COLO668 (cell line): ENCODE measurements around the gene TUBB4B.

Experiments
- DNase-seq: peaks from one replicate; lab custom pipeline; 2025; ENCODE audit not compliant: unreplicated experiment; lab: John Stamatoyannopoulos, UW

TUBB4B gene

GRCh38 chr9:137225699-137226331 is 15.3 kb upstream of the TUBB4B start:
- no peak for DNase-seq

GRCh38 chr9:137226338-137227053 is 14.6 kb upstream of the TUBB4B start:
- no peak for DNase-seq

- peak; percentile 79 for DNase-seq
Measured at GRCh38 chr9:137227054-137227852, 13.8 kb upstream of the TUBB4B start, which contains the start of gene RNF224. Gene RNF224 (plus strand): TSS chr9:137227502. CDS start chr9:137228336, 834 bp downstream.

- no peak for DNase-seq
Measured at GRCh38 chr9:137227853-137228505, 13.1 kb upstream of the TUBB4B start.

- no peak for DNase-seq
Measured at GRCh38 chr9:137228506-137228967, 12.6 kb upstream of the TUBB4B start.

GRCh38 chr9:137228968-137229896 is 11.9 kb upstream of the TUBB4B start:
- DNase-seq, result no peak

- no peak for DNase-seq
Measured at GRCh38 chr9:137229903-137230704, 11.0 kb upstream of the TUBB4B start.

GRCh38 chr9:137230705-137231371 is 10.2 kb upstream of the TUBB4B start, which contains the start of gene SLC34A3:
Gene SLC34A3 (plus strand): TSS chr9:137230901. CDS start chr9:137231703, 802 bp downstream.
- no peak for DNase-seq

GRCh38 chr9:137231372-137232039 is 9.6 kb upstream of the TUBB4B start:
- no peak for DNase-seq

GRCh38 chr9:137232101-137232500 is 9.0 kb upstream of the TUBB4B start:
- DNase-seq, result no peak

GRCh38 chr9:137232510-137232909 is 8.6 kb upstream of the TUBB4B start:
- DNase-seq, result no peak

GRCh38 chr9:137233143-137233980 is 7.7 kb upstream of the TUBB4B start:
- peak; percentile 63 for DNase-seq

GRCh38 chr9:137234055-137234697 is 6.9 kb upstream of the TUBB4B start:
- peak; percentile 64 for DNase-seq

GRCh38 chr9:137234758-137235423 is 6.2 kb upstream of the TUBB4B start:
- no peak for DNase-seq

DNA sequence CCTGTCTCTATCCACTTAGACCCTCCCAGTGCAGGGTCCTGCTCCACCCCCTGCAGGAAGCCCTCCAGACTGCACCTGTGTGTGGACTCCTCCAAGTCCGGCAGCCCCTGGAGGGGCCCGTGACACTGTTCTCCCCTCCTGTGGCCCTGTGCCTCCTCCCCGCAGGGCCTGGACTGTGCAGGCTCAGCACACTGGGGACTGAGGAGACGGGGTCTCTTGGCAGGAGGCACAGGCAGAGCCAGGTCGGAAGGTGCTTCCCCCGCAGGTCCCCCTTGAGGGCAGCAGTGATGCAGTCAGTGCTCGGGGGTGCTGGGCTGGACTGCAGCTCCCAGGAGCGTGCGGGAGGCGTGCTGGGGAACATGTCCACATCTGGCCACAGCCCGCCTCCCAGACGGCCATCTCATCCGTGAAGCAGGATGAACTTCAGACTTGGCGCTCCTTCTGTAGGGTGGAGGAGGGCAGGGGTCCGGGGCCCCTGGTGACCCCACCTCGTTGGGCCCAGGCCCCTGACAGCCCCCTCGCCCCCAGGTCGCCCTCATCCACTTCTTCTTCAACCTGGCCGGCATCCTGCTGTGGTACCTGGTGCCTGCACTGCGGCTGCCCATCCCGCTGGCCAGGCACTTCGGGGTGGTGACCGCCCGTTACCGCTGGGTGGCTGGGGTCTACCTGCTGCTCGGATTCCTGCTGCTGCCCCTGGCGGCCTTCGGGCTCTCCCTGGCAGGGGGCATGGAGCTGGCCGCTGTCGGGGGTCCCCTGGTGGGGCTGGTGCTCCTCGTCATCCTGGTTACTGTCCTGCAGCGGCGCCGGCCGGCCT is 5.5 kb upstream of the TUBB4B start:
- no peak for DNase-seq
